NCI-H1105 (cell line): Measurements from ENCODE around the gene RALGAPA2.
A peak's percentile ranks its signal among the peaks of the same experiment; 100 is the strongest.

ENCODE experiments used
- DNase-seq: peaks from one replicate; lab custom pipeline; 2025; lab: John Stamatoyannopoulos, UW

RALGAPA2 gene

GRCh38 chr20:20721489-20721888 is 9.0 kb upstream of the RALGAPA2 start:
- no peak for DNase-seq

- DNase-seq, result no peak
Observed at GRCh38 chr20:20720158-20720557, 7.7 kb upstream of the RALGAPA2 start.

GRCh38 chr20:20719411-20719810 is 7.0 kb upstream of the RALGAPA2 start:
- no peak for DNase-seq

GRCh38 chr20:20713244-20713765 is 861 bp upstream of the RALGAPA2 start:
- DNase-seq, result no peak

- peak; percentile 27 for DNase-seq
Observed at GRCh38 chr20:20712004-20712473, 405 bp downstream of the RALGAPA2 start.

GRCh38 chr20:20711413-20711812 is 1.0 kb downstream of the RALGAPA2 start:
- DNase-seq, result no peak

- DNase-seq, result peak; percentile 30
Observed at GRCh38 chr20:20710443-20711315, 1.8 kb downstream of the RALGAPA2 start.

- no peak for DNase-seq
Observed at GRCh38 chr20:20709887-20710286, 2.6 kb downstream of the RALGAPA2 start.

GRCh38 chr20:20706285-20706684 is 6.2 kb downstream of the RALGAPA2 start:
- DNase-seq, result no peak

GRCh38 chr20:20702330-20703245 is 9.9 kb downstream of the RALGAPA2 start:
- DNase-seq, result no peak

- DNase-seq, result no peak
Observed at GRCh38 chr20:20699917-20700316, 12.5 kb downstream of the RALGAPA2 start.

GRCh38 chr20:20699144-20699543 is 13.3 kb downstream of the RALGAPA2 start:
- DNase-seq, result no peak

- DNase-seq, result no peak
Observed at GRCh38 chr20:20697325-20697845, 15.1 kb downstream of the RALGAPA2 start.

GRCh38 chr20:20695250-20695816 is 17.1 kb downstream of the RALGAPA2 start:
- no peak for DNase-seq

GRCh38 chr20:20694591-20694990 is 17.9 kb downstream of the RALGAPA2 start:
- no peak for DNase-seq

GRCh38 chr20:20692587-20692986 is 19.9 kb downstream of the RALGAPA2 start:
- DNase-seq, result no peak

GRCh38 chr20:20691477-20692235 is 20.8 kb downstream of the RALGAPA2 start:
- DNase-seq, result no peak

- no peak for DNase-seq
Observed at GRCh38 chr20:20690676-20691476, 21.6 kb downstream of the RALGAPA2 start.

GRCh38 chr20:20687319-20687718 is 25.1 kb downstream of the RALGAPA2 start:
- no peak for DNase-seq

- DNase-seq, result no peak
Observed at GRCh38 chr20:20685635-20686034, 26.8 kb downstream of the RALGAPA2 start.
